GM12891 (cell line): ENCODE data around the gene ENDOG.

Source experiments
- DNase-seq: peaks from one replicate; pipeline ENCODE4 v3.0.0; 2011; ENCODE audit warnings: low spot score; ENCODE audit not compliant: insufficient read length
- FAIRE-seq: peaks from 2 replicates; lab custom pipeline; 2011; peaks lifted over from hg19 to GRCh38; lab: Jason Lieb, UNC
- PAX5 ChIP-seq: IDR thresholded peaks from 2 replicates; pipeline ENCODE4 v1.6.1; 2011; ENCODE audit warnings: low read length, moderate library complexity, mild to moderate bottlenecking; ENCODE audit not compliant: insufficient read depth, severe bottlenecking
- POLR2A ChIP-seq: IDR thresholded peaks from 2 replicates; pipeline ENCODE4 v1.6.1; 2011; ENCODE audit warnings: low read depth, low read length, control low read depth
- POLR2AphosphoS5 ChIP-seq: IDR thresholded peaks from 2 replicates; pipeline ENCODE4 v1.6.1; 2011; ENCODE audit warnings: low read depth, low read length, control low read depth
- POU2F2 ChIP-seq: IDR thresholded peaks from 2 replicates; pipeline ENCODE4 v1.6.1; 2011; ENCODE audit warnings: low read depth, mild to moderate bottlenecking, control low read depth, low read length, moderate library complexity
- SPI1 ChIP-seq: IDR thresholded peaks from 2 replicates; pipeline ENCODE4 v1.6.1; 2011; ENCODE audit warnings: low read depth, low read length, control low read depth
- TAF1 ChIP-seq: IDR thresholded peaks from 2 replicates; pipeline ENCODE4 v1.6.1; 2011; ENCODE audit warnings: low read depth, low read length, control low read depth

ENDOG gene

GRCh38 chr9:128798896-128799295 lies 19.4 kb upstream of the ENDOG start:
- TF ChIP-seq POLR2AphosphoS5: no peak
- no peak for TF ChIP-seq SPI1
- TF ChIP-seq TAF1: no peak
- TF ChIP-seq PAX5: no peak
- TF ChIP-seq POU2F2: no peak
- TF ChIP-seq POLR2A: no peak
- DNase-seq: no peak
- FAIRE-seq: no peak

GRCh38 chr9:128800061-128800460 lies 18.2 kb upstream of the ENDOG start:
- DNase-seq: no peak
- no peak for FAIRE-seq
- no peak for TF ChIP-seq POLR2A
- TF ChIP-seq PAX5: no peak
- TF ChIP-seq TAF1: no peak
- no peak for TF ChIP-seq SPI1
- TF ChIP-seq POU2F2: no peak
- no peak for TF ChIP-seq POLR2AphosphoS5

GRCh38 chr9:128802482-128802881 lies 15.8 kb upstream of the ENDOG start:
- TF ChIP-seq POLR2AphosphoS5: no peak
- no peak for TF ChIP-seq POU2F2
- no peak for TF ChIP-seq PAX5
- TF ChIP-seq TAF1: no peak
- no peak for TF ChIP-seq SPI1
- TF ChIP-seq POLR2A: no peak
- DNase-seq (no peak), FAIRE-seq (peak; percentile 52)

DNA sequence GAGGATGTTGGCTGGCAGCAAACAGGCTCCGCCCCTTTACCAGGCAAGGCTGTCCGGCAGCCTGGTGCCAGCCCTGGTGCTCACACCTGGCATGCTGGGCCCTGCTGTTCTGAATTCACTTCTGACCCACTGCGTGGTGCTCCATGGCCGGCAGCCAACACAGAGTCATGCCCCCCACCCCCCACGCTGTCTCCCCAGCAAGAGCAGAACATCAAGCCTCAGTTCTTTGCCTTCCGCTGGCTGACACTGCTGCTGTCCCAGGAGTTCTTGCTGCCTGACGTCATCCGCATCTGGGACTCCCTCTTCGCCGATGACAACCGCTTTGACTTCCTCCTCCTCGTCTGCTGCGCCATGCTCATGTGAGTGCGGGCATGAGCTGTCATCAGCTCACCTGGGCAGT lies 12.6 kb upstream of the ENDOG start:
- TF ChIP-seq PAX5 (no peak), POLR2A (no peak), SPI1 (no peak), POU2F2 (no peak), POLR2AphosphoS5 (no peak), TAF1 (no peak)
- FAIRE-seq: no peak
- DNase-seq: no peak

- TF ChIP-seq POLR2AphosphoS5: no peak
- no peak for TF ChIP-seq SPI1
- TF ChIP-seq PAX5: no peak
- TF ChIP-seq POLR2A: no peak
- no peak for TF ChIP-seq TAF1
- no peak for TF ChIP-seq POU2F2
- DNase-seq: no peak
- no peak for FAIRE-seq
These were observed 10.5 kb upstream of the ENDOG start for GRCh38 chr9:128807827-128808226.

- DNase-seq (no peak), FAIRE-seq (no peak)
- TF ChIP-seq POU2F2: no peak
- no peak for TF ChIP-seq TAF1
- no peak for TF ChIP-seq POLR2AphosphoS5
- no peak for TF ChIP-seq POLR2A
- no peak for TF ChIP-seq PAX5
- TF ChIP-seq SPI1: no peak
These were observed 9.8 kb upstream of the ENDOG start for GRCh38 chr9:128808543-128808942.

- no peak for TF ChIP-seq POLR2AphosphoS5
- no peak for TF ChIP-seq PAX5
- DNase-seq (no peak), FAIRE-seq (no peak)
These were observed 9.2 kb upstream of the ENDOG start for GRCh38 chr9:128809036-128809599.

DNA sequence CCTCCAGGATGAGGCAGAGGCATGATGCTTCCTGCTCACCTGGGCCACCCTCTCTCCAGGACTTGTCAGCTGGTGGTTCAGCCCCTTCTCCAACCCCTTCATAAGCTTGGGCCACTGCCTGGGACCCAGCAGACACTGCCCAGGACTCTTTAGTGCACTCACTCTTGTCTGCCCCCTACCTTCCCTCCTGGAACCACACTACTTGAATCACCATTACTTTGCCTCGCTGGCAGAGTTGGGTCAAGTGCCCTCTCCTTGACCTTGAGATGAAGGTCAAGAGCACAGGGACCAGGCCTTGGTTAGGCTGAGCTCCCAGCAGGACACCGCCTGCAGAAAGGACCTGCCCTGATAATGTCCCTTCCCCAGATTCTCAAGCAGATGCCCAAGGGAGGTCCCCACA lies 8.5 kb upstream of the ENDOG start:
- DNase-seq (no peak), FAIRE-seq (no peak)
- TF ChIP-seq TAF1 (no peak), SPI1 (no peak), POLR2A (no peak), POU2F2 (no peak), PAX5 (no peak), POLR2AphosphoS5 (no peak)

DNA sequence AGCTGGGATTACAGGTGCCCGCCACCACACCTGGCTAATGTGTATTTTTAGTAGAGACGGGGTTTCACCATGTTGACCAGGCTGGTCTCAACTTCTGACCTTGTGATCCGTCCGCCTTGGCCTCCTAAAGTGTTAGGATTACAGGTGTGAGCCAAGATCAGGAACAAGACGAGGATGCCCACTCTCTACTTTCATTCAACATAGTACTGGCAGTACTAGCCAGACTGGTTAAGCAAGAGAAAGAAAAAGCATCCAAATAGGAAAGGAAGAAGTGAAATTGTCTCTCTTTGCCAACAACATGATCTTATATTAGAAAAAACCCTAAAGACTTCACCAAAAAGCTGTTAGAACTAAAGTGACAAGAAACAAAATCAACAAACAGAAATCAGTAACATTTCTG lies 7.4 kb upstream of the ENDOG start:
- FAIRE-seq: peak; percentile 5
- no peak for DNase-seq
- TF ChIP-seq SPI1 (no peak), POU2F2 (no peak), POLR2A (no peak), PAX5 (no peak), TAF1 (no peak)

DNA sequence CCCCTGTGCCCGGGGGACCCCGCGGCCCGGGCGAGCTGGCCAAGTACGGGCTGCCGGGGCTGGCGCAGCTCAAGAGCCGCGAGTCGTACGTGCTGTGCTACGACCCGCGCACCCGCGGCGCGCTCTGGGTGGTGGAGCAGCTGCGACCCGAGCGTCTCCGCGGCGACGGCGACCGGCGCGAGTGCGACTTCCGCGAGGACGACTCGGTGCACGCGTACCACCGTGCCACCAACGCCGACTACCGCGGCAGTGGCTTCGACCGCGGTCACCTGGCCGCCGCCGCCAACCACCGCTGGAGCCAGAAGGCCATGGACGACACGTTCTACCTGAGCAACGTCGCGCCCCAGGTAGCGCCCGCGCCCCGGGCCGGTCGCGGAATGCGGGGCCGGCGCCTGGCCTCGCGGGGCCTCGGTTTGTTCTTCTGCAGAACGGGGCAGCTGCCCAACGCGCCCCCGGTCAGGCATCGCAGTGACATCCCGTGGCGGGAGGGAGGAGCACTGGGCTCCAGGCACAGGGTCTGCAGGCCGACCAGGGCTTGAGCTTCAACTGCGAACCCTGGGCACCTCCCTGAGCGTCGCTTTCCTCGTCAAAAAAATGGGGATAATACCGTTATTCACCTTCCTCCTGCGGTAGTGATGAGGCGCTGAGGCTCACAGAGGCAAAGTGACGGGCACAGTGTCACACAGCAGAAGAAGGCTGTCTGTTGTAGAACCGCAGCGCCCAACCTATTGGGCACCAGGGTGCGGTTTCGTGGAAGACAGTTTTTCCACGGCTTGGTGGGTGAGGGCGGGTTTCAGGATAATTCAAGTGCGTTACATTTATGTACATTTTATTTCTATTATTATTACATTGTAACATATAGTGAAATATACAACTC lies 777 bp downstream of the ENDOG start:
- TF ChIP-seq TAF1: no peak
- no peak for TF ChIP-seq SPI1
- no peak for TF ChIP-seq POU2F2
- no peak for TF ChIP-seq POLR2A
- TF ChIP-seq POLR2AphosphoS5: no peak; the same call in 1 of the 2 replicates
- no peak for TF ChIP-seq PAX5
- DNase-seq: peak; percentile 54
- peak; percentile 91 for FAIRE-seq
